WTC11 (cell line): ENCODE data around the gene ACTL8. TPM values are rescaled to one million over a fixed set of nuclear protein-coding genes. Genes with fewer than 3 reads are reported as not detected.
A peak's percentile ranks its signal among the peaks of the same experiment; 100 is the strongest.

Experiments used
- ATAC-seq: fragments of 200-7000 bp; cut with Tn5 transposase; 2 replicates; pipeline ENCODE4 v1.10.0; 2021; ENCODE audit warnings: mild to moderate bottlenecking, moderate library complexity
- CTCF ChIA-PET: fragments of 300-600 bp; sonication (Branson Sonifier 250); formaldehyde crosslinking; loops from one replicate; lab custom pipeline; 2021; ENCODE audit warnings: antibody characterized with exemption; lab: Charles Lee
- POLR2A ChIA-PET: fragments of 350-600 bp; sonication (Branson Sonifier 250); formaldehyde crosslinking; loops from one replicate; lab custom pipeline; 2021; ENCODE audit warnings: antibody characterized with exemption; lab: Charles Lee
- DNase-seq: peaks from one replicate; pipeline ENCODE4 v3.0.0; 2021; ENCODE audit warnings: low spot score
- H3K27ac Mint-ChIP-seq: 2 replicates; pipeline ENCODE4 v1.8.0; 2021; ENCODE audit warnings: mixed read lengths
- H3K27me3 Mint-ChIP-seq: 2 replicates; pipeline ENCODE4 v1.8.0; 2021; ENCODE audit warnings: low read depth, mild to moderate bottlenecking, moderate library complexity, mixed read lengths
- H3K36me3 Mint-ChIP-seq: 2 replicates; pipeline ENCODE4 v1.8.0; 2021; ENCODE audit warnings: mixed read lengths
- H3K4me1 Mint-ChIP-seq: 2 replicates; pipeline ENCODE4 v1.8.0; 2022; ENCODE audit warnings: mixed read lengths
- H3K4me3 Mint-ChIP-seq: 2 replicates; pipeline ENCODE4 v1.8.0; 2021; ENCODE audit warnings: mild to moderate bottlenecking, moderate library complexity, mixed read lengths
- H3K9me3 Mint-ChIP-seq: 2 replicates; pipeline ENCODE4 v1.8.0; 2021; ENCODE audit warnings: mixed read lengths
- ATF1 ChIP-seq: sonication (generic); formaldehyde crosslinking; IDR thresholded peaks from 2 replicates; pipeline ENCODE4 v1.8.1; 2023; ENCODE audit warnings: mild to moderate bottlenecking, moderate library complexity, missing genetic modification reagents
- ESRRA ChIP-seq: sonication (generic); formaldehyde crosslinking; IDR thresholded peaks from 2 replicates; pipeline ENCODE4 v1.8.1; 2022; ENCODE audit warnings: mild to moderate bottlenecking, missing genetic modification reagents, borderline replicate concordance
- FOXP1 ChIP-seq: sonication (generic); formaldehyde crosslinking; IDR thresholded peaks from 2 replicates; pipeline ENCODE4 v1.8.0; 2022; ENCODE audit warnings: missing genetic modification reagents, mild to moderate bottlenecking, moderate library complexity, borderline replicate concordance
- GABPB1 ChIP-seq: sonication (generic); formaldehyde crosslinking; IDR thresholded peaks from 2 replicates; pipeline ENCODE4 v1.8.1; 2023; ENCODE audit warnings: mild to moderate bottlenecking, missing genetic modification reagents
- GTF2I ChIP-seq: fragments of 250-450 bp; sonication (Bioruptor Pico); conservative IDR thresholded peaks from 2 replicates; pipeline ENCODE4 v1.4.0; 2021; ENCODE audit warnings: mild to moderate bottlenecking
- JUN ChIP-seq: sonication (generic); formaldehyde crosslinking; IDR thresholded peaks from 2 replicates; pipeline ENCODE4 v1.8.0; 2023; ENCODE audit warnings: mild to moderate bottlenecking, missing genetic modification reagents
- NFATC4 ChIP-seq: fragments of 250-450 bp; sonication (Bioruptor Pico); IDR thresholded peaks from 2 replicates; pipeline ENCODE4 v1.9.0; 2021; ENCODE audit warnings: mild to moderate bottlenecking
- NFE2L1 ChIP-seq: sonication (generic); formaldehyde crosslinking; IDR thresholded peaks from 2 replicates; pipeline ENCODE4 v1.8.1; 2023; ENCODE audit warnings: missing genetic modification reagents
- NR1H2 ChIP-seq: sonication (generic); formaldehyde crosslinking; IDR thresholded peaks from 2 replicates; pipeline ENCODE4 v1.9.0; 2021; ENCODE audit warnings: mild to moderate bottlenecking, moderate library complexity, missing genetic modification reagents
- NR2C2 ChIP-seq: sonication (generic); formaldehyde crosslinking; IDR thresholded peaks from 2 replicates; pipeline ENCODE4 v1.8.0; 2022; ENCODE audit warnings: mild to moderate bottlenecking, missing genetic modification reagents
- OVOL2 ChIP-seq: fragments of 250-450 bp; sonication (Bioruptor Pico); IDR thresholded peaks from 2 replicates; pipeline ENCODE4 v1.9.0; 2021; ENCODE audit warnings: mild to moderate bottlenecking, borderline replicate concordance
- RORB ChIP-seq: fragments of 250-450 bp; sonication (Bioruptor Pico); IDR thresholded peaks from 2 replicates; pipeline ENCODE4 v1.9.0; 2021; ENCODE audit warnings: mild to moderate bottlenecking
- ZBTB21 ChIP-seq: sonication (generic); formaldehyde crosslinking; IDR thresholded peaks from 2 replicates; pipeline ENCODE4 v1.8.1; 2023; ENCODE audit warnings: mild to moderate bottlenecking, missing genetic modification reagents, borderline replicate concordance
- ZNF138 ChIP-seq: sonication (generic); formaldehyde crosslinking; conservative IDR thresholded peaks from 2 replicates; pipeline ENCODE4 v1.8.1; 2022; ENCODE audit warnings: mild to moderate bottlenecking, moderate library complexity, missing genetic modification reagents
- ZNF219 ChIP-seq: sonication (generic); formaldehyde crosslinking; IDR thresholded peaks from 2 replicates; pipeline ENCODE4 v1.8.0; 2023; ENCODE audit warnings: missing genetic modification reagents, mild to moderate bottlenecking, borderline replicate concordance
- ZNF263 ChIP-seq: sonication (generic); formaldehyde crosslinking; IDR thresholded peaks from 2 replicates; pipeline ENCODE4 v1.8.1; 2022; ENCODE audit warnings: low read depth, mild to moderate bottlenecking, moderate library complexity, missing genetic modification reagents
- ZNF416 ChIP-seq: fragments of 250-450 bp; sonication (Bioruptor Pico); IDR thresholded peaks from 2 replicates; pipeline ENCODE4 v1.9.0; 2021; ENCODE audit warnings: mild to moderate bottlenecking, inconsistent platforms
- total RNA-seq: library from RNA; stranded (reverse); gene quantifications from 3 replicates; pipeline ENCODE4 v1.2.3, GENCODE V29; 2021
- TF ChIP-seq, protein P1 (sequence below): fragments of 200-600 bp; IDR thresholded peaks from 2 replicates; pipeline ENCODE4 v1.8.0; 2022; ENCODE audit warnings: antibody characterized with exemption
- TF ChIP-seq, protein P2 (sequence below): sonication (generic); formaldehyde crosslinking; IDR thresholded peaks from 2 replicates; pipeline ENCODE4 v1.8.0; 2023; ENCODE audit warnings: missing genetic modification reagents
- TF ChIP-seq, protein P3 (sequence below): fragments of 250-450 bp; sonication (Bioruptor Pico); IDR thresholded peaks from 2 replicates; pipeline ENCODE4 v1.9.0; 2021; ENCODE audit warnings: mild to moderate bottlenecking, borderline replicate concordance
- TF ChIP-seq, protein P4 (sequence below): fragments of 250-450 bp; sonication (Bioruptor Pico); IDR thresholded peaks from 2 replicates; pipeline ENCODE4 v1.9.0; 2021; ENCODE audit warnings: mild to moderate bottlenecking
- TF ChIP-seq, protein P5 (sequence below): sonication (generic); formaldehyde crosslinking; IDR thresholded peaks from 2 replicates; pipeline ENCODE4 v1.8.1; 2023; ENCODE audit warnings: mild to moderate bottlenecking, missing genetic modification reagents, moderate library complexity
- TF ChIP-seq, protein P6 (sequence below): sonication (generic); formaldehyde crosslinking; IDR thresholded peaks from 2 replicates; pipeline ENCODE4 v1.8.1; 2022; ENCODE audit warnings: mild to moderate bottlenecking, missing genetic modification reagents, moderate library complexity, borderline replicate concordance
- TF ChIP-seq, protein P7 (sequence below): sonication (generic); formaldehyde crosslinking; IDR thresholded peaks from 2 replicates; pipeline ENCODE4 v1.8.1; 2022; ENCODE audit warnings: missing genetic modification reagents, borderline replicate concordance

Gene ACTL8
- total RNA-seq, 1 experiment from 2014 or later = 1.6 TPM

DNA sequence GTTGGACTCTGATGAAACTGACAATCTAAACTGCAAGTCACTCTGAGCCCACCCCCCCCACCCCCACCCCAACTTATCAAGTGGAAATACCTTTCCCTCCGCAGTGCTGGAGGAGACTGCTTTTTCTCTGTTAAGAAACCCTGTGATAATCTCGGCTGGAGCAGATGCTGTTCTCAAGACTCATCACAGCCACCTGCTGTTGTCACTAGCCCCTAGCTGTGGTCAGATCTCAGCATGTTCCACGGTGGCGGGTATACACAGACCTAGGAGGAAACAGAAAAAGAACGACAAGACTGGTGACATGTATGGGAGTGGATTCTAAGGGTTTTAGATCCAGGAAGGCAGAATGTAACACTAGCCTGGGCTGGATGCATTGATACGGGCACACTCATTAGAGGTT lies 2.3 kb downstream of the ACTL8 start:
- no peaks in the 10 kb centered on the region for H3K4me1 Mint-ChIP-seq
- peaks cover 56% of the 10 kb centered on the region for H3K27me3 Mint-ChIP-seq
- CTCF ChIA-PET = no interaction called here
- ATAC-seq = no peak
- no peak overlapping the region for H3K4me3 Mint-ChIP-seq
- TF ChIP-seq JUN (CRISPR knock-in tag) (no peak), ATF1 (no peak), NFATC4 (no peak), ESRRA (CRISPR knock-in tag) (no peak), OVOL2 (no peak), NFE2L1 (CRISPR knock-in tag) (no peak), ZNF416 (CRISPR knock-in tag) (no peak), NR2C2 (CRISPR knock-in tag) (no peak), ZNF219 (CRISPR knock-in tag) (no peak)
- TF ChIP-seq, protein P1, sequence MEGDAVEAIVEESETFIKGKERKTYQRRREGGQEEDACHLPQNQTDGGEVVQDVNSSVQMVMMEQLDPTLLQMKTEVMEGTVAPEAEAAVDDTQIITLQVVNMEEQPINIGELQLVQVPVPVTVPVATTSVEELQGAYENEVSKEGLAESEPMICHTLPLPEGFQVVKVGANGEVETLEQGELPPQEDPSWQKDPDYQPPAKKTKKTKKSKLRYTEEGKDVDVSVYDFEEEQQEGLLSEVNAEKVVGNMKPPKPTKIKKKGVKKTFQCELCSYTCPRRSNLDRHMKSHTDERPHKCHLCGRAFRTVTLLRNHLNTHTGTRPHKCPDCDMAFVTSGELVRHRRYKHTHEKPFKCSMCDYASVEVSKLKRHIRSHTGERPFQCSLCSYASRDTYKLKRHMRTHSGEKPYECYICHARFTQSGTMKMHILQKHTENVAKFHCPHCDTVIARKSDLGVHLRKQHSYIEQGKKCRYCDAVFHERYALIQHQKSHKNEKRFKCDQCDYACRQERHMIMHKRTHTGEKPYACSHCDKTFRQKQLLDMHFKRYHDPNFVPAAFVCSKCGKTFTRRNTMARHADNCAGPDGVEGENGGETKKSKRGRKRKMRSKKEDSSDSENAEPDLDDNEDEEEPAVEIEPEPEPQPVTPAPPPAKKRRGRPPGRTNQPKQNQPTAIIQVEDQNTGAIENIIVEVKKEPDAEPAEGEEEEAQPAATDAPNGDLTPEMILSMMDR = no peak
- TF ChIP-seq, protein P2, sequence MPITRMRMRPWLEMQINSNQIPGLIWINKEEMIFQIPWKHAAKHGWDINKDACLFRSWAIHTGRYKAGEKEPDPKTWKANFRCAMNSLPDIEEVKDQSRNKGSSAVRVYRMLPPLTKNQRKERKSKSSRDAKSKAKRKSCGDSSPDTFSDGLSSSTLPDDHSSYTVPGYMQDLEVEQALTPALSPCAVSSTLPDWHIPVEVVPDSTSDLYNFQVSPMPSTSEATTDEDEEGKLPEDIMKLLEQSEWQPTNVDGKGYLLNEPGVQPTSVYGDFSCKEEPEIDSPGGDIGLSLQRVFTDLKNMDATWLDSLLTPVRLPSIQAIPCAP (CRISPR knock-in tag) = no peak
- TF ChIP-seq, protein P3, sequence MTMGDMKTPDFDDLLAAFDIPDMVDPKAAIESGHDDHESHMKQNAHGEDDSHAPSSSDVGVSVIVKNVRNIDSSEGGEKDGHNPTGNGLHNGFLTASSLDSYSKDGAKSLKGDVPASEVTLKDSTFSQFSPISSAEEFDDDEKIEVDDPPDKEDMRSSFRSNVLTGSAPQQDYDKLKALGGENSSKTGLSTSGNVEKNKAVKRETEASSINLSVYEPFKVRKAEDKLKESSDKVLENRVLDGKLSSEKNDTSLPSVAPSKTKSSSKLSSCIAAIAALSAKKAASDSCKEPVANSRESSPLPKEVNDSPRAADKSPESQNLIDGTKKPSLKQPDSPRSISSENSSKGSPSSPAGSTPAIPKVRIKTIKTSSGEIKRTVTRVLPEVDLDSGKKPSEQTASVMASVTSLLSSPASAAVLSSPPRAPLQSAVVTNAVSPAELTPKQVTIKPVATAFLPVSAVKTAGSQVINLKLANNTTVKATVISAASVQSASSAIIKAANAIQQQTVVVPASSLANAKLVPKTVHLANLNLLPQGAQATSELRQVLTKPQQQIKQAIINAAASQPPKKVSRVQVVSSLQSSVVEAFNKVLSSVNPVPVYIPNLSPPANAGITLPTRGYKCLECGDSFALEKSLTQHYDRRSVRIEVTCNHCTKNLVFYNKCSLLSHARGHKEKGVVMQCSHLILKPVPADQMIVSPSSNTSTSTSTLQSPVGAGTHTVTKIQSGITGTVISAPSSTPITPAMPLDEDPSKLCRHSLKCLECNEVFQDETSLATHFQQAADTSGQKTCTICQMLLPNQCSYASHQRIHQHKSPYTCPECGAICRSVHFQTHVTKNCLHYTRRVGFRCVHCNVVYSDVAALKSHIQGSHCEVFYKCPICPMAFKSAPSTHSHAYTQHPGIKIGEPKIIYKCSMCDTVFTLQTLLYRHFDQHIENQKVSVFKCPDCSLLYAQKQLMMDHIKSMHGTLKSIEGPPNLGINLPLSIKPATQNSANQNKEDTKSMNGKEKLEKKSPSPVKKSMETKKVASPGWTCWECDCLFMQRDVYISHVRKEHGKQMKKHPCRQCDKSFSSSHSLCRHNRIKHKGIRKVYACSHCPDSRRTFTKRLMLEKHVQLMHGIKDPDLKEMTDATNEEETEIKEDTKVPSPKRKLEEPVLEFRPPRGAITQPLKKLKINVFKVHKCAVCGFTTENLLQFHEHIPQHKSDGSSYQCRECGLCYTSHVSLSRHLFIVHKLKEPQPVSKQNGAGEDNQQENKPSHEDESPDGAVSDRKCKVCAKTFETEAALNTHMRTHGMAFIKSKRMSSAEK (CRISPR knock-in tag) = no peak
- POLR2A ChIA-PET = no interaction called here
- H3K27ac Mint-ChIP-seq = no peak overlapping the region
- peaks cover 49% of the 10 kb centered on the region for H3K36me3 Mint-ChIP-seq
- DNase-seq = no peak
- H3K9me3 Mint-ChIP-seq = peaks cover 68% of the 10 kb centered on the region

DNA sequence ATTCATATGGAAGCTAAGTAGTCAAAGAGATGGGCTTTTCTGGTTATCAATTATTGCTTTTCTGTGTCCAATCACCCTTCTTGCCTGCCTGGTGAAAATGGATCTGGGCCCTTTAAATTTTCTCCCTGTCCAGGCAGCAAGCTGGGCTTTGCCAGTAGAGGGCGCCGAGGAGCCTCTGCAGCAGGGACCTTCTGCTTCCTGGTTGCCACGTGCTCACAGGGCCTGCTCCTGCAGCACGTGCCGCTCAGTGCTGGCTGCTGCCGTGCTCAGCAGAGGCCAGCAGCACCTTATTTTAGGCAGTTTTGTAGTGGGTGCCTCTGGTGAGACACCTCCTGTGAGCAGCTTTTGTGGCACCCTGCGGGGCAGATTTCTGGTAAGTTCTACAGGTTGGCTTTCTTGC lies 4.0 kb downstream of the ACTL8 start:
- DNase-seq = peak; percentile 54
- Mint-ChIP-seq H3K4me1 (no peaks in the 10 kb centered on the region), H3K9me3 (peaks cover 56% of the 10 kb centered on the region), H3K27me3 (peaks cover 48% of the 10 kb centered on the region), H3K27ac (no peak overlapping the region), H3K36me3 (peaks cover 44% of the 10 kb centered on the region), H3K4me3 (no peak overlapping the region)
- ATAC-seq = no peak
- ChIA-PET POLR2A (no interaction called here), CTCF (interaction anchor here (0.7 to 1.6 kb wide), 9 partner anchors 14 to 159 kb away, joined by 3 to 5 read pairs (median 4); no protein-coding TSS in a partner anchor)
- TF ChIP-seq NR1H2 (CRISPR knock-in tag) (no peak), ZNF416 (CRISPR knock-in tag) (no peak), ZBTB21 (CRISPR knock-in tag) (no peak), RORB (CRISPR knock-in tag) (no peak), GABPB1 (CRISPR knock-in tag) (no peak), FOXP1 (CRISPR knock-in tag) (peak; percentile 65), ZNF138 (CRISPR knock-in tag) (no peak), GTF2I (CRISPR knock-in tag) (peak; percentile 84; the same call in 1 of the 2 replicates), ZNF263 (CRISPR knock-in tag) (no peak)
- TF ChIP-seq, protein P4, sequence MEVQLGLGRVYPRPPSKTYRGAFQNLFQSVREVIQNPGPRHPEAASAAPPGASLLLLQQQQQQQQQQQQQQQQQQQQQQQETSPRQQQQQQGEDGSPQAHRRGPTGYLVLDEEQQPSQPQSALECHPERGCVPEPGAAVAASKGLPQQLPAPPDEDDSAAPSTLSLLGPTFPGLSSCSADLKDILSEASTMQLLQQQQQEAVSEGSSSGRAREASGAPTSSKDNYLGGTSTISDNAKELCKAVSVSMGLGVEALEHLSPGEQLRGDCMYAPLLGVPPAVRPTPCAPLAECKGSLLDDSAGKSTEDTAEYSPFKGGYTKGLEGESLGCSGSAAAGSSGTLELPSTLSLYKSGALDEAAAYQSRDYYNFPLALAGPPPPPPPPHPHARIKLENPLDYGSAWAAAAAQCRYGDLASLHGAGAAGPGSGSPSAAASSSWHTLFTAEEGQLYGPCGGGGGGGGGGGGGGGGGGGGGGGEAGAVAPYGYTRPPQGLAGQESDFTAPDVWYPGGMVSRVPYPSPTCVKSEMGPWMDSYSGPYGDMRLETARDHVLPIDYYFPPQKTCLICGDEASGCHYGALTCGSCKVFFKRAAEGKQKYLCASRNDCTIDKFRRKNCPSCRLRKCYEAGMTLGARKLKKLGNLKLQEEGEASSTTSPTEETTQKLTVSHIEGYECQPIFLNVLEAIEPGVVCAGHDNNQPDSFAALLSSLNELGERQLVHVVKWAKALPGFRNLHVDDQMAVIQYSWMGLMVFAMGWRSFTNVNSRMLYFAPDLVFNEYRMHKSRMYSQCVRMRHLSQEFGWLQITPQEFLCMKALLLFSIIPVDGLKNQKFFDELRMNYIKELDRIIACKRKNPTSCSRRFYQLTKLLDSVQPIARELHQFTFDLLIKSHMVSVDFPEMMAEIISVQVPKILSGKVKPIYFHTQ (CRISPR knock-in tag) = no peak
- TF ChIP-seq, protein P5, sequence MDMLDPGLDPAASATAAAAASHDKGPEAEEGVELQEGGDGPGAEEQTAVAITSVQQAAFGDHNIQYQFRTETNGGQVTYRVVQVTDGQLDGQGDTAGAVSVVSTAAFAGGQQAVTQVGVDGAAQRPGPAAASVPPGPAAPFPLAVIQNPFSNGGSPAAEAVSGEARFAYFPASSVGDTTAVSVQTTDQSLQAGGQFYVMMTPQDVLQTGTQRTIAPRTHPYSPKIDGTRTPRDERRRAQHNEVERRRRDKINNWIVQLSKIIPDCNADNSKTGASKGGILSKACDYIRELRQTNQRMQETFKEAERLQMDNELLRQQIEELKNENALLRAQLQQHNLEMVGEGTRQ (CRISPR knock-in tag) = peak; percentile 49
- TF ChIP-seq, protein P6, sequence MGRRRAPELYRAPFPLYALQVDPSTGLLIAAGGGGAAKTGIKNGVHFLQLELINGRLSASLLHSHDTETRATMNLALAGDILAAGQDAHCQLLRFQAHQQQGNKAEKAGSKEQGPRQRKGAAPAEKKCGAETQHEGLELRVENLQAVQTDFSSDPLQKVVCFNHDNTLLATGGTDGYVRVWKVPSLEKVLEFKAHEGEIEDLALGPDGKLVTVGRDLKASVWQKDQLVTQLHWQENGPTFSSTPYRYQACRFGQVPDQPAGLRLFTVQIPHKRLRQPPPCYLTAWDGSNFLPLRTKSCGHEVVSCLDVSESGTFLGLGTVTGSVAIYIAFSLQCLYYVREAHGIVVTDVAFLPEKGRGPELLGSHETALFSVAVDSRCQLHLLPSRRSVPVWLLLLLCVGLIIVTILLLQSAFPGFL = no peak
- TF ChIP-seq, protein P7, sequence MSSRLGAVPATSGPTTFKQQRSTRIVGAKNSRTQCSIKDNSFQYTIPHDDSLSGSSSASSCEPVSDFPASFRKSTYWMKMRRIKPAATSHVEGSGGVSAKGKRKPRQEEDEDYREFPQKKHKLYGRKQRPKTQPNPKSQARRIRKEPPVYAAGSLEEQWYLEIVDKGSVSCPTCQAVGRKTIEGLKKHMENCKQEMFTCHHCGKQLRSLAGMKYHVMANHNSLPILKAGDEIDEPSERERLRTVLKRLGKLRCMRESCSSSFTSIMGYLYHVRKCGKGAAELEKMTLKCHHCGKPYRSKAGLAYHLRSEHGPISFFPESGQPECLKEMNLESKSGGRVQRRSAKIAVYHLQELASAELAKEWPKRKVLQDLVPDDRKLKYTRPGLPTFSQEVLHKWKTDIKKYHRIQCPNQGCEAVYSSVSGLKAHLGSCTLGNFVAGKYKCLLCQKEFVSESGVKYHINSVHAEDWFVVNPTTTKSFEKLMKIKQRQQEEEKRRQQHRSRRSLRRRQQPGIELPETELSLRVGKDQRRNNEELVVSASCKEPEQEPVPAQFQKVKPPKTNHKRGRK = no peak
